NK-92 (cell line): ENCODE results near the gene NADK.

Experiments
- DNase-seq: peaks from one replicate; lab custom pipeline; 2025; ENCODE audit not compliant: unreplicated experiment; lab: John Stamatoyannopoulos, UW

Gene NADK

DNA sequence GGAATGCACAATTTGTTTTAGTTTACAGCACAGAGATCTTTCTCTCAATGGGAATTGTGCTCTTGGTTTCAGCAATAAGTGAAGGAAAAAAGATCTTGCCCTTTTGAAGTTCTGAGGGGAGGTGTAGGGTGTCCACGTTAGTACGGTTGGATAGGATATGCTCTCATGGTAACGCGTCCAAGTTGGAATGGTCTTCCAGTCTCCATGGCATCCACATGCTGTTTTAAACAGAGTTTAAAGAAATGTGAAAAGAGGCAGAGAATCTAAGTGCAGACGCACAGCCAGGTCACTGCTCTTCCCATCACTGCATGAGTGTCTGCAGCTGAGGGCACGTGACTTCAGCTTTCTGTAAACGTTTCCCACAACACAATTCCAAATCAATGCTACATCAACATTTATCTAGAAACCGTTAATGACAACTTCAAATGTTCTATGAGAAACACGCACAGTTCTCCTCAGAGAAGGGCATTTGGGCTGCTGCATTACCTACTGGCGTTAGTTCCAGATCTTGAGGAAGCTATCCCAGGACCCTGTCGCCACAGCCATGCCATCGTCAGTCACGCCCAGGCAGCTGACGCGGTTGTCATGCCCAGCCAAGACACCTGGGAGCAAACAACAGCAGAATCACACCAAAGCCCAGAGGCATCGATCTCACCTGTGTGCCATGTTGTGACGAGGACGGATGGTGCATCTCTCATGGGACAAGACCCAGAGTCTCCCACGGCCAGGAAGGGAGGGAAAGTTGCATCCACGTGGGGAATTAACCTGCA, 8.8 kb upstream of the NADK start:
- no peak for DNase-seq

DNA sequence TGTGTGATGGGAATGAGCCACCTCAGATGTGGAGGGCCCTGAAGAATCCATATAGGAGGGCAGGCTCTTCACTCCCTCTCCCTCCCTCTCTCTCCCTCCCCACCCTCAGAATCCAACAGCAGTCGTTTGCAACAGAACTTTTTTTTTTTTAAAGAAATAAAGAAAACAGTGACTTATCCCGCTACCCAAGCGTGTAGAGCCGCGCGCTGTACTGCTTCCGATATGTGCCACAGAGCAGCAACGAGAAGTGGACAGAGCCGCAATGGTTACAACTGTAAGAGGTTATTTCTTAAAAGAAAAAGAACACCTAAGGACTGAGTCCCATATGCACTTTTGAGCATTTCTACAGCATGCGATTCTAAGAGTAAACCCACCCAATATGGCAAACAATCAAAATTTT, 7.4 kb upstream of the NADK start:
- no peak for DNase-seq

DNA sequence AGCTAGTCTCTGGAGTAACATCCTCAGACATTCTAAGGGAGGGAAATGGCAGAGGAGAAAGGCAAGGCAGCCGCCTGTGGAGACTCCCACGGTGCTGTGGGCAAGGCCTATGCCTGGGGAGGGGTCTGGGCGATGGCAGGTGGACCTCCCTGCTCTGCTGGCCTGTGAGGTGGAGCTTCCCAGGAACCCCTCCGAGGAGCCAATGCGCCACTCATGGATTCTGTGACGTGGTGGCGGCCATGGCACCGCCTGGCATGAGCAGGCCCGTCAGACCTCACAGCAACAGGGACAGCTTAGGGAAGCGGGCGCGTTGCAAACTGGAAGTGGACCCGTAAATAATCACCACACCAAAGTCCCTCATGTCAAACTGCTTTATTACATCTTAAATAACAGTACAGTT, 6.7 kb upstream of the NADK start:
- DNase-seq, result no peak

DNA sequence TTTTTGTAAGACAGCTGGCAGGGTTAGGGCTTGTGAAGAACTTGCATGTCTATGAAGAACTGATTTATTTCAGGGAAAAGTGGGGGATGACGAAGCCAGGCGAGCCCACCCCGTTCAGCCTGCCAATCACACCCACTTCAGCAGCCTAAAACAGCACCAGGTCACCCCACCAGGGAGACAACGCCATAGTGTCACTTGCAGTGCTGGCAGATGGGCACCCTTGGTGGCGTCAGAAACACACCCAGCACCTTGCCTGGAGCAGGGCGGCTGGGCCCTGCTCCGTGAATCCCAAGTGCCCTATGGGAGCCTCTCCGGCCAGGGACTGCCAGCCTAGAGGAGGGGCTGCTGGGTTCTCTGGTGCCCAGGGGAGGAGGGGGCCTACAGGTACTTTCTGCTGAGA, 5.0 kb upstream of the NADK start:
- no peak for DNase-seq

DNA sequence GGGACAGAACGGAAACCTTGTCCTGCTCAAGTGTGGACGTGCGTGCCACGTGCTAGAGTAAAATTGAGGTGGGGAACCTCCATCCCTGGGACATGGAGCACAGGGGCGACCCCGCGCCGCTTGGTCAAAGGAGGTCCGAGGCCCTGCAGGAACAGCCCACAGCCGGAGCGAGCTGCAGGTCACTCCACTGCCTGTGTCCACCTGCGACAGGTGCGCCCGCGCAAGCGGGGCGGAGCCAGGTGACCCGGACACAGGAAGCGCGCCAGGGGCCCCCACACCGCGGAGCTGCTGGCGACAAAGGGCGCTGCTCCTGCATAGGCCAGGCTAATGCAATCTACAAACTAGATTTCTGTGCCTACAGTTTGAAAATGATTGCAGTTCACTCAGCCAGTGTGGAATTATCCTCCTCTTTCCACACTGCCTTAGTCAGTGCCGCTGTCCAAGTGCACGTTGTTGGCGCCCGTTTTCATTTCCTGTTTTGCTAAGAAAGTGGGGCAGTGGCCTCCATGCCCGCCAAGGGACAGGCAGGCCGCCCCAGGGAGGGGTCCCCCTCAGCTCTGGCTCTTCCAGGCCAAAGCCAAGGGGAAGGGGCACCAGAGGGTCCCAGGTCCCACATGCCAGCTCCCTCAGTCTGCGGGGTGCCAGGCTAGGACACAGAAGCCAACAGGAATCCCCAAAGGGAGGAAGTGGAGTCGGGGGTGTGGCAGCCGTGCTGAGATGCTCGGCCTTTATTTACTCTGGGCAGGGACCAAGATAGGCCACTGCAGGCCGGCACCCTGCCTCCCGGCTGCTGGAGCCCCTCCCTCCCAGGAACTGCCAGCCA, 4.3 kb upstream of the NADK start:
- DNase-seq, result no peak

DNA sequence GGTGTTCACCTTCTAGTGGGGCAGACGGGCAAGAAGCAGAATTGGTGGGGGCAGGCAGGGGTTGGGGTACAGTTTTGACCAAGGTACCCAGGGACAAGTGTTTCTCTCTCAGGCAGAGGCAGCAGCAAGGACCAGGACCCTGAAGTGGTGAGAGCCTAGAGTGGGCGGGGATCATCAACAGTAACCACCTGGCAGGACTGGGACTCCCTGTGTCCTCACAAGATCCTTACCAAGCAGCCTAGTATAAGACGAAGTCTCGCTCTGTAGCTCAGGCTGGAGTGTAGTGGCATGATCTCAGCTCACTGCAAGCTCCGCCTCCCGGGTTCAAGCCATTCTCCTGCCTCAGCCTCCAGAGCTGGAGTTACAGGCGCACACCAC, 3.2 kb upstream of the NADK start:
- DNase-seq, result no peak

DNA sequence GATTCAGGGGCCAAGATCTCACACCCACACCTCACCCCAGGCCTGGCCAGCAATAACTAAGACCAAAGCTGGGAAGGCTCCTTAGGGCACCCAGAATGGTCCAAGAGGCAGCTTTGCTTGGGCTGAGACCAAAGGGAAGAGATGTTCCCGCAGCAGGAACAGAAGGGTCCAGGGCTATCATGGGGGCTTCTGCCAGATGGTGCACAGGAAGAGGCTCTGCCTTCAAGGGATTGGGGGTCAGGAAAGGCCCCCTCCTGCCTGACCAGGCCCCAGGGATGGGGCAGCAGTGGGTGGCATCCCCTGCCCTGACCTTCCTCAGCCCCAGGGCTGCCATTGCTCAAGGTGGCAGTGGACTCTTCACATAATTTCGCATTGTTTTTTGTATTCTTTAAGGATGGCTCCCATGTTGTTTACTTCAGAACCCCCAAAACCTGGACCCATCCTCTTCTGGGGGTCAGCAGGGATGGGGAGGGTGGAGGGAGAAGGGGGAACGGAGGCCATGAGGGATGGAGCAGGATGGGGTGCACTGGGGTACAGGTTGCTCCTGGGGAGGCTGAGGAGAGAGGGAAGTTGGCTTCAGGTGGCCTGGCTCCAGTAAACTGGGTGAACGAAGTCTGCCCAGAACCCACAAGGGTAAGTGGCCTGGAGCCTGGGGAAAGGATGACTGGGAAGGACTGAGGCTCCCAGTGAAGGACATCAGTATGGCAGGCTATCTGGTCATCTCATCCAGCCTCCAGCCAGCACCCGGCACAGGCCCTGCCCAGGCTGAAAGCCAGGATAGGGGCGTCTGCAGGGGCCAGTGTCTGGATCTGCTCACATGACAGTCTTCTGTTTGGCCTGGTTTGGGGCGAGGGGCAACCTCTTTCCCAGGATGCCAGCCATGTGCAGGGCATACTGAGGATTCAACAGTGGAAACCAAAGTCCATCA, 2.6 kb upstream of the NADK start:
- DNase-seq, result no peak

DNA sequence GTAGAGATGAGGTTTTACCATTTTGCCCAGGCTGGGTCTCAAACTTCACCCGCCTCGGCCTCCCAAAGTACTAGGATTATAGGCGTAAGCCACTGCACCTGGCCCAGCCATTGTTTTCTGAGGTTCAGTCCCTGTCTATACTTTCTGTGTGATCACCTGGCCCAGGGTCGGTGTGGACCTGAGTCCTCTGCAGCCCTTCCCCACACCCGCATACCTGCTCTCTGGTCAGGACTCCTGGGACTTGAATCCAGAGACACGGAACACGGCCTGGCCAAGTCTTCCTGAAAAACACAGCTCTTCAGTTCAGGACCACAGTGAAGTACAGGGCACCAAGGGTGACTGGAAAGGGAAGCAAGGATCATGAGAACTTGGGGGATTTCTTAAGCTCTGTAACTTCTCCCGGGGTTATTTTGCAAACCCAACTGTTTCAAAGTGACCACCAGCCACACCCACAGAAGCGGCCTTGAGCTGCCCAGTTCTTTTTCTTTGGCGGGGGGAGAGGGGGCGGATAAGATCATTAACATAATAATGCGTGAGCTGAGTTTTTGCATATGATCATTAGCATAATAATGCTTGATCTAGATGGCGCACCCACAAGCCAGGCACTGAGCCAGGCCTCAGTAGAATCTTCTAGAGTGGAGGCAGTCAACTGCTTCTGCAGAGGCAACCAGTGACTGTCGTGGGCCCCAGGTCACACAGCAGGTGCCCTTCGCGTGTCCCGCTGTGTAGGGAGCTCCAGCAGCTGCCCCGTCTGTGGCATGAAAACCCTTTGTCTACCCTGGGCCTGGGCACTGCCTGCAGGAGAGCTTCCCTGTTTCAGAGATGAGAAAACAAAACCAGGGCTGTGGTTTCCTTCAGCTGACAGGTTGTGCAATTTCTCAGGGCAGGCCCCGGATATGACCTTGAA, 1.7 kb upstream of the NADK start:
- no peak for DNase-seq

DNA sequence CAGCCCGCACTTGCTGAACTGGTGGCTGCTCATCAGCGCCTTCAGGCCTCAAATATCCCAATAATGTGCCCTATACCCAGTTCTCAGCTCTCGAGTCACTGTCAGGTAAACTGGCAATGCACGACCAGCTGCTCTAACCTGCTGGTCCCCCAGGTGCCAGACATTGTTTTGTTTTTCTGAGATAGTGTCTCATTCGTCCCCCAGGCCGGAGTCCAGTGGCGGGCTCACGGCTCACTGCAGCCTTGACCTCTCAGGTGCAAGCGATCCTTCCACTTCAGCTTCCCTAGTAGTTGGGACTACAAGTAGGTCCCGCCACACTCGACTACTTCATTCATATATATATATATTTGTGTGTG, 1.0 kb upstream of the NADK start:
- no peak for DNase-seq

DNA sequence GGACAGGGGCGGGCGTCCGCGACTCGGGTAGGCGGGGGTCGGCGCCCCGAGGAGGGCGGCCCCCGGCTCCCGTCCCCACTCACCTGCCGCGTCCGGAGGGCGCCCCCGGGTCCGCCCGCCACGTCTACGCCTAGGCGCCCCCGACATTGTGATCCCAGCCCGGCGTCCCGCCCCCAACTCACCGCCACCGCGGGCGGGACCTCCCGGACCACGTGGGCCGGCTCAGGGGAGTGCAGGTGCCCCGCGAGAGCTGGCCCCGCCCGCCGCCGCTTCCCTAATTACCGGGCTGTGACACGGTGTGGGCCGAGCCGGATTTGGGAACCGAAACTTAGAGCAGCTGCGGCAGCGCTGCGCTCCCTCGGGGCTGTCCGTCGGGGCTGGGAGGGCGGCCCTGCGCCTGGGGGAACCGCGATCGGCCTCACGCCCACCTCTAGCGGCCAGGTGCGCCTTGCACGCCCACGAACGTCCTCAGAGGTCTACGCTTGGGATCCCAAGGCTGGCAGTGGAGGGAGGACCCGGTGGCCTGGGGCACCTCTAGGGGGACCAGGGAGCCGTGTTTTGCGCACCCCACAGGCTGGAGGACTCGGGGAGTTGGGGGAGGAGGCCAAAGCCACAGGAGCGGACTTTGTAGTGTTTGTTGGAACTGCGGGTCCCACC, 521 bp upstream of the NADK start:
- no peak for DNase-seq

DNA sequence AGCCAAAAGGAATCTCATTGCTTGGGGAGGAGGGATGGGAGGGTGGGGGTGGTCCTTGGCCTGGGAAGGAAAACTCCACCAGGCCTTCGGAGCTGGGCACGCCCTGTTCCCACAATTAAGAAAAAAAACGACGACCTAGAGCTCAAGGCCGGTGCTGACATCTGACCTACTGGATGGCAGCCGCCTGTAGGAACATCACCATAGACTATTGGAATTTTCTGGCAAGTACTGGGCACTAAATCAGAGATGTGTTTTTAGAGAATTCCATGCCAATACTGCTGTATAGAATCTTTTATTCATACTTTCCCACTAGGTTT, 729 bp downstream of the NADK start:
- DNase-seq, result no peak

DNA sequence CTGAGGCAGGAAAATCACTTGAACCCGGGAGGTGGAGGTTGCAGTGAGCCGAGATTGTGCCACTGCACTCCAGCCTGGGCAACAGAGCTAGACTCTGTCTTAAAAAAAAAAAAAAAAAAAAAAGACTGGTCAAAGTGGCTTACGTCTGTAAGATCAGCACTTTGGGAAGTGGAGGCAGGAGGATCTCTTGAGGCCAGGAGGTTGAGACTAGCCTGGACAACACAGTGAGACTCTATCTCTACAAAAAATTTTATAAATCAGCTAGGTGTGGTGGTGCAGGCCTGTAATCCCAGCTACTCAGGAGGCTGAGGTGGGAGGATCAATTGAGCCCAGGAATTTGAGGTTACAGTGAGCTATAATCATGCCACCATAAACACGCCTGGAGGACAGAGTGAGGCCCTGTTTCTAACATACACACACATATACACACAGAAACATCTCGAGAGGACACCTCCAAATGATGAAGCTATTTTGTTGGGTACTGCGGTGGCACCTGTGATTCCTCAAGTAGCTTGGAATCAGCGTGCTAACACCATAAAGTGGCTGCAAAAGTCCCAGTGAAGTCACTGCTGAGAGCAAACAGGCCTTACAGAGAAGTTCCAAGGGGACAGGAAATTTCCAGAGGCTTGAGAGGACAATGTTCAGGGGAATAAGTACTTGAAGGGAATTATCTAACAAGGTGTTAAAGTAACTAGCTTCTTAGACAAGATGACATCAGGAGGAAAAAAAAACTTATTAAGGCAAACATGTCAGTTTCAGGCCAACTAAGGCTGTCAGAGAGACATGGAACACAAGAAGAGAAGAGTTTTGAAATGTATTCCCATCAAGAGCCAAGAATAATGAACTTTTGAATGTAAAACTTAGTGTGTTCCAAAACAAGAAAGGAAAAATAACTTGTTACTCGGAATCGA, 1.3 kb downstream of the NADK start:
- DNase-seq, result no peak

DNA sequence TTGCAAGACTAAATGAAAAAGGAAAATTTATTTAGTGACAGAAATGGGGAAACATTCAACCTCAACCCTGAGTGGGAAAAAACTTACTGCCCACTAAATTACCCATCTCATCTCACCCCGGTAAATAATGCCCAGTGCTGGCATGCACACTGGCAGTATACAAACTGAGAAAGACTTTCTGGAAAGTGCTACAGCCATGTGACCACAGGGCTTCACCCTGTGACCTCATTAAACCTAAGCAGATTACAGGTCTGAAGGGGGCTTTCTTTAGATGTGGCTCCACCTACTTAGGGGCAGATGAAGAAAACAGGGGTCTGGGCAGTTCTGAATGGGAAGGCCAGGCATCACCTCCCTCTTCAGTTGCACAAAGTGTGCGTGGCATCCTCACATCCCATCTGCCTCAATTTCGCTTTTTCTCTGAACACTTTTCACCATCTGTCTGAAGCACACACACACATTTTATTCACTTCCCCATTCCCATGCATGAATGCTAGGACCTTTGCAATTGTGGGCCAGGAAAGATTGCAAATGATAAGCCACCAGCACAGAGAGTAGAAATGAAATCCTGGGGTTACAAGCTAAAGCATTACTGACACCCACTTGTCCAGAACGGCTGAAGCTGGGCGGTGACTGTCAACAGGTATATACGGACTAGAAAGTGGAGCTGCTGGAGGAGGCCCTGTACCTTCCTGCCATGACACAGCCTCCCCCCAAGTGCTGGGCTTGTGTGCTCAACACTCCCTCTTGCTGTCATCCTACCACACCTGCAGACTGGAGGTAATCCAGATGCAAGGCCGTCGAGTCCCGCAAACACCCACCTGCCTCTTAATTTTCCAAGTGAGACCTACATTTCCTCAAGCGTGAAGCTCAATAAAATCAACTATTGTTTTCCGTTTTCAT, 2.7 kb downstream of the NADK start:
- no peak for DNase-seq

DNA sequence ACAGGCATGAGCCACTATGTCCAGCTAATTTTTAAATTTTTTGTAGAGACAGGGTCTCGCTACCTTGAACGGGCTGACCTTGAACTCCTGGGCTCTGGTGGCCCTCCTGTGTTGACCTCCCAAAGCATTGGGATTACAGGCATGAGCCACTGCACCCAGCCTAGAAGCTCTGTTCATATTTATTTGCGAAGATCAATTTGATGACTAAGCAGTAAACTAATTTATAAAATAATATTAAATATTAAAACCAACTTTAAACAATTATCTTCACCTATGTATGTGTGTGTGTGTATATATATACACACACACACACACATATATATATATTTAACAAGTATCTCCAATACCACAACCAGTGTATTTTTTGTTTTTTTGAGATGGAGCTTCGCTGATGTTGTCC, 4.4 kb downstream of the NADK start:
- DNase-seq, result no peak

DNA sequence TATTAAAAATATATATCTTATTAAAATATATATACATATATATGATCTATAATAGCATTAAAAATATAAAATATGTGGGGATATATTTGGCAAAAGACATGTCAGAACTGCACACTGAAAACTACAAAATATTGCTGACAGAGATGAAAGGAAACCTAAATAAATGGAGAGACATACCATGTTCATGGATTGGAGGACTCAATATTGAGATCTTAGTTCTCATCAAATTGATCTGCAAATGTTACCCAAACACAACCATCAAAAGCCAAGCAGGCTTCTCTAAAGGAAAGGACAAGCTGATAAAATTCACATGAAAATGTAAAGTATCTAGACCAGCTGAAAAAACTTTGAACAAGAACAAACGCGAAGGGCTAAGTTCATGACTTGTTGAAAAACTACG, 7.2 kb downstream of the NADK start:
- DNase-seq, result no peak

DNA sequence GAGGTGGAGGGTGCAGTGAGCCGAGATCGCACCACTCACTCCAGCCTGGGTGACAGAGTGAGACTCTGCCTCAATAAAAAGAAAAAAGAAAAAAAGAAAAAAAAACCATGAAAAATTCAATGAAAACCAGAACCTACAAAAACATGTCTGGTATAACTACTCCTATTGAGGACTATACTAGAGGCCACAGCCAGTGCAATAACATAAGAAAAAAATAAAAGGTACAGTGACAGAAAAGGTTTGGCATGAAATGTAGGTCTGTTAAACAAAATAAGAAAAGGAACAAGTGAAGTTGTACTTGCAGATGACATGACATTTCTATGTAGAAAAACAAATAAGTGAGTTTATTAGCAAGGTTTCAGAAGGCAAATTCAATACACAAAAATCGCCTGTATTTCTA, 8.2 kb downstream of the NADK start:
- DNase-seq, result no peak

DNA sequence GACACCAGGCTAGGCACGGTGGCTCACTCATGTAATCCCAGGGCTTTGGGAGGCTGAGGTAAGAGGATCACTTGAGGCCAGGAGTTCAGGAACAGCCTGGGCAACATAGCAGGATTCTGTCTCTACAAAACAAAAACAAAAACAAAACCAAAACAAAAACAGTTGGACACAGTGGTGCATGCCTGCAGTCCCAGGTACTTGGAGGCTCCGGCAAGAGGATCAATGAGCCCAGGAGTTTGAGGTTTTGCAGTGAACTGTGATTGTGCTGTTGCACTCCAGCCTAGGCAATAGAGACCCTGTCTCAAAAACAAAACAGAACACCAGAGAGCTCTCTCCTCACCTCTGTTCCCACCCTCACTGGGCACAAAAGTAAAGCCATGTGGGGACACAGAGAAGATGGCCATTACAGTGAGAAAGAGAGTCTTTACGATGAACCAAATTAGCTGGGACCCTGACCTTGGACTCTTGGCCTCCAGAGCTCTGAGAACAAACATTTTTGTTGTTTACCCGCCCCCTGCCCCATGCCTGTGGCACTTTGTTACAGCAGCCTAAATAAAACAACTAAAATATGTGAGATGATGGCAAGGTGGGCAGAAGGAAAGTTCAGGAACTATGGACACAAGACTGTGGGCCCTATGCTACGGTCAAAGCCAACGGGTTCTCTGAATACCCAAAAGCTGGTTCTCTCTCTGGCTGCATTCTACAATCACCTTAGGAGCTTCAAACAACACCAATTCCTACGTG, 9.8 kb downstream of the NADK start:
- DNase-seq, result no peak
